HepG2 (cell line): Measurements from ENCODE around the gene ASPRV1. TPM values are rescaled to one million over a fixed set of nuclear protein-coding genes. Genes with fewer than 3 reads are reported as not detected.

ENCODE experiments used
- BATF2 ChIP-seq: sonication (generic); formaldehyde crosslinking; IDR thresholded peaks from 2 replicates; pipeline ENCODE4 v1.8.0; 2022; ENCODE audit warnings: mild to moderate bottlenecking, missing genetic modification reagents, moderate library complexity
- FOXM1 ChIP-seq: sonication (generic); formaldehyde crosslinking; IDR thresholded peaks from 2 replicates; pipeline ENCODE4 v1.5.0; 2020; ENCODE audit warnings: missing genetic modification reagents
- HOMEZ ChIP-seq: IDR thresholded peaks from 2 replicates; pipeline ENCODE4 v1.6.1; 2016; ENCODE audit warnings: low read depth
- NFIB ChIP-seq: sonication (generic); formaldehyde crosslinking; IDR thresholded peaks from 2 replicates; pipeline ENCODE4 v1.9.0; 2021; ENCODE audit warnings: missing genetic modification reagents, mild to moderate bottlenecking, borderline replicate concordance
- NFYC ChIP-seq: IDR thresholded peaks from 2 replicates; pipeline ENCODE4 v1.6.1; 2016; ENCODE audit warnings: missing genetic modification reagents, missing compliant biosample characterization
- NR1H2 ChIP-seq: sonication (generic); formaldehyde crosslinking; IDR thresholded peaks from 2 replicates; pipeline ENCODE4 v1.8.1; 2022; ENCODE audit warnings: low read depth, missing genetic modification reagents, borderline replicate concordance
- NR2C2 ChIP-seq: sonication (generic); formaldehyde crosslinking; IDR thresholded peaks from 2 replicates; pipeline ENCODE4 v1.4.0; 2020; ENCODE audit warnings: missing genetic modification reagents, mild to moderate bottlenecking, moderate library complexity, borderline replicate concordance
- PBX3 ChIP-seq: sonication (generic); formaldehyde crosslinking; IDR thresholded peaks from 2 replicates; pipeline ENCODE4 v1.8.1; 2023; ENCODE audit warnings: missing genetic modification reagents, inconsistent platforms, borderline replicate concordance
- POLR2G ChIP-seq: fragments of 200-400 bp; formaldehyde crosslinking; IDR thresholded peaks from 2 replicates; pipeline ENCODE4 v1.6.1; 2018; ENCODE audit warnings: mild to moderate bottlenecking, low read depth, low read length, moderate library complexity
- SALL1 ChIP-seq: sonication (generic); formaldehyde crosslinking; IDR thresholded peaks from 2 replicates; pipeline ENCODE4 v1.8.0; 2022; ENCODE audit warnings: mild to moderate bottlenecking, missing genetic modification reagents
- TFAP4 ChIP-seq: sonication (generic); IDR thresholded peaks from 2 replicates; pipeline ENCODE4 v1.6.1; 2016; ENCODE audit warnings: low read depth, borderline replicate concordance
- XRCC5 ChIP-seq: fragments of 200-400 bp; formaldehyde crosslinking; optimal IDR thresholded peaks from 2 replicates; pipeline ENCODE3; 2017; ENCODE audit warnings: mild to moderate bottlenecking, low read length
- ZBTB34 ChIP-seq: sonication (generic); formaldehyde crosslinking; IDR thresholded peaks from 2 replicates; pipeline ENCODE4 v1.8.0; 2022; ENCODE audit warnings: mild to moderate bottlenecking, missing genetic modification reagents
- ZNF251 ChIP-seq: sonication (generic); formaldehyde crosslinking; IDR thresholded peaks from 2 replicates; pipeline ENCODE4 v1.9.0; 2021; ENCODE audit warnings: mild to moderate bottlenecking, missing genetic modification reagents
- ZNF317 ChIP-seq: sonication (generic); formaldehyde crosslinking; IDR thresholded peaks from 2 replicates; pipeline ENCODE4 v1.5.0; 2020; ENCODE audit warnings: mild to moderate bottlenecking, missing genetic modification reagents
- ZNF503 ChIP-seq: sonication (generic); formaldehyde crosslinking; IDR thresholded peaks from 2 replicates; pipeline ENCODE4 v1.4.0; 2020; ENCODE audit warnings: missing genetic modification reagents
- ZNF543 ChIP-seq: sonication (generic); formaldehyde crosslinking; IDR thresholded peaks from 2 replicates; pipeline ENCODE4 v1.4.0; 2020; ENCODE audit warnings: mild to moderate bottlenecking, missing genetic modification reagents
- ZNF589 ChIP-seq: sonication (generic); formaldehyde crosslinking; conservative IDR thresholded peaks from 2 replicates; pipeline ENCODE4 v1.8.0; 2022; ENCODE audit warnings: mild to moderate bottlenecking, moderate library complexity, missing genetic modification reagents
- ZNF605 ChIP-seq: sonication (generic); formaldehyde crosslinking; IDR thresholded peaks from 2 replicates; pipeline ENCODE4 v1.8.0; 2022; ENCODE audit warnings: mild to moderate bottlenecking, missing genetic modification reagents
- polyA plus RNA-seq, 8 experiments: library from polyadenylated mRNA; depleted of rRNA in 3 of 8; stranded (reverse) in 7 of 8; unstranded in 1 of 8; fragments of >200 nt; fragmentation: Illumina TruSeq in 4 of 8; extraction: Trizol in 4 of 8; gene quantifications; 2 replicates each; pipeline versions ENCODE4 v1.2.1 to v1.2.3, GENCODE V29; 2011 to 2016; ENCODE audit warnings: low read depth in 4 of 8, missing spikeins in 1 of 8, mixed read lengths in 1 of 8; ENCODE audit not compliant: insufficient read depth in 1 of 8
- total RNA-seq, 5 experiments: library from RNA; depleted of rRNA; stranded (reverse); fragments of >200 nt; fragmentation: Illumina TruSeq; extraction: Trizol; gene quantifications; 2 replicates each; pipeline ENCODE4 v1.2.3, GENCODE V29; 2016; ENCODE audit warnings: low read depth in 1 of 5

Gene ASPRV1
- total and polyA plus RNA-seq, 2 of the 13 experiments (the other 11 are each of a cell fraction or from before 2014, with no cell fraction given) = 0.40 to 0.48 TPM

- TF ChIP-seq ZNF503 (CRISPR knock-in tag) = peak; percentile 42; the same call in 1 of the 2 replicates
- TF ChIP-seq XRCC5 = peak; percentile 41
- peak; percentile 70; the same call in 1 of the 2 replicates for TF ChIP-seq HOMEZ (CRISPR knock-in tag)
- TF ChIP-seq SALL1 (CRISPR knock-in tag) = peak; percentile 87; the same call in 1 of the 2 replicates
- TF ChIP-seq FOXM1 (CRISPR knock-in tag) = no peak
- TF ChIP-seq BATF2 = no peak
- 0 out of 2 replicates have a peak, but pooled peaks have one; percentile 35 for TF ChIP-seq POLR2G
- no peak for TF ChIP-seq ZNF317 (CRISPR knock-in tag)
- TF ChIP-seq ZNF251 (CRISPR knock-in tag) = no peak
- no peak for TF ChIP-seq PBX3
- TF ChIP-seq NFYC (CRISPR knock-in tag) = no peak
- TF ChIP-seq ZBTB34 = peak; percentile 24; the same call in 1 of the 2 replicates
- no peak for TF ChIP-seq ZNF605 (CRISPR knock-in tag)
- TF ChIP-seq ZNF589 = 0 out of 2 replicates have a peak, but pooled peaks have one; percentile 19
- peak; percentile 35; the same call in 1 of the 2 replicates for TF ChIP-seq NR2C2 (CRISPR knock-in tag)
- no peak for TF ChIP-seq NR1H2 (CRISPR knock-in tag)
- TF ChIP-seq TFAP4 = peak; percentile 31; the same call in 1 of the 2 replicates
- peak; percentile 47; the same call in 1 of the 2 replicates for TF ChIP-seq ZNF543 (CRISPR knock-in tag)
- TF ChIP-seq NFIB (CRISPR knock-in tag) = no peak
Measured at GRCh38 chr2:69933839-69934613, 27.4 kb downstream of the ASPRV1 start (continued).
